ENCODE results near the gene ATP2B2. TPM values are rescaled to one million over a fixed set of nuclear protein-coding genes. Genes with fewer than 3 reads are reported as not detected.

The ATP2B2 gene
- total RNA-seq, 4 donors from 2014 or later: 0.86 to 2.2 (median 1.0) TPM; not detected in 1

DNA sequence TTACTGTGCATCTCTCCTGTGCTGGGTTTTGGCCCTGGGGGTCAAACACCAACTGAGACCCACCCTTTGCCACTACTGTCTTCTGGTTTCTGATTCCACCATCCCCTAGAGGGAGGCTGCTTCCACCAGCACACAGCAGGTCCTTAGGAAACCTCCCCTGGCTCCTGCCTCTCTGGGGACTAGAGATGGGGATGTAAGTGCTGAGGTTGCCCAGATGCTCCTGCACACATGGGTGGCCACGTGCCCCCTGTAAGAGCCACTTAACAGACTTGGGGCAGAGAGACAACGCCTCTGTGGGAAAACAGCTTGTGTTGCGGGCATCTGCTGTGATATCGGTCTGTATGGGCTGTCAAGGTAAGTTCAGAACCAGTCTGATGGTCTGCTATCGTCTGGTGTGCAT, 83.4 kb downstream of the ATP2B2 start:
- Histone ChIP-seq H3K9me3 (no peaks in the 10 kb centered on the region), H3K27me3 (peaks cover 3% of the 10 kb centered on the region), H3K27ac (no peak overlapping the region), H3K36me3 (no peaks in the 10 kb centered on the region), H3K4me1 (no peaks in the 10 kb centered on the region), H3K4me3 (no peak overlapping the region)
- DNase-seq (ENCODE audit: low spot score in 2 of 2): no peak
- WGBS: 76% methylated on average over 5 of the region's 5 CpGs
- no peak for TF ChIP-seq POLR2A (IDR thresholded peaks at IDR 0.05)

DNA sequence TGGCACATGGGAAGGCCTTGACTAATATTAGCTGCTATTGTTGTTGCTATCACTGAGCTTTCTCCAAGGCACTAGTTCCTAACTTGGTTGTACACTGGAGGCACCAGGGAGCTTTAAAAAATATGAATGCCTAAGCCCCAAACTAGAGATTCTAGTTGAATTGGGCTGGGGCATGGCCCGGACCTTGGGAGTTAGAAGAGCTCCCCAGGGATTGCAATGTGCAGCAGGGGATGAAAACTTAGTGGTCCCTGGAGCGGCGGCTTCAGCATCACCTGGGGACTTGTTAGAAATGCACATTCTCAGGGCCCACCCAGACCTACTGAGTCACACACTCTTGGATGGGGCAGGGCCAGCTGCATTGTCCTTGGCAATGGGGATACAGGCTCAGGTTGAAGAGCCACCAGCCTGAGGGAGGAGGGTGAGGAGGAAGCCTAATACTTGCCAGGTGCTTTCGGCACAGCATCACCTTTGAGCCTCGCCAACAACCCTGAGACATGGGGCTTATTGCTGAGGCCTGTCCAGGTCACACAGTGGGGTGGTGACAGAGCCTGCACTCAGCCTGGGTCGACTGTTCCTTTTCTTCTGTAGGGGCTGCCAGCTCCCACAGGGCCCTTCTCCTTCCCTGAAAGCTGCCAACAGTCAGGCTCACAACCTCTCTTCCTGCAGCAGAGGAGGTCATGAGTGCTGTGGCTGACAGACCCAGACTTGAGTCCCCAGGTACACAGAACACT, 84.5 kb downstream of the ATP2B2 start:
- no peaks in the 10 kb centered on the region for H3K9me3 ChIP-seq
- 64% methylated on average over 6 of the region's 6 CpGs for WGBS
- no peak overlapping the region for H3K4me3 ChIP-seq
- no peak for DNase-seq (ENCODE audit: low spot score in 2 of 2)
- H3K36me3 ChIP-seq: no peaks in the 10 kb centered on the region
- peaks cover 3% of the 10 kb centered on the region for H3K27me3 ChIP-seq
- H3K27ac ChIP-seq: no peak overlapping the region
- H3K4me1 ChIP-seq: no peaks in the 10 kb centered on the region
- TF ChIP-seq CTCF (IDR thresholded peaks at IDR 0.05) (no peak), EP300 (IDR thresholded peaks at IDR 0.05) (no peak), POLR2AphosphoS5 (IDR thresholded peaks at IDR 0.05) (no peak), POLR2A (IDR thresholded peaks at IDR 0.05) (no peak)

DNA sequence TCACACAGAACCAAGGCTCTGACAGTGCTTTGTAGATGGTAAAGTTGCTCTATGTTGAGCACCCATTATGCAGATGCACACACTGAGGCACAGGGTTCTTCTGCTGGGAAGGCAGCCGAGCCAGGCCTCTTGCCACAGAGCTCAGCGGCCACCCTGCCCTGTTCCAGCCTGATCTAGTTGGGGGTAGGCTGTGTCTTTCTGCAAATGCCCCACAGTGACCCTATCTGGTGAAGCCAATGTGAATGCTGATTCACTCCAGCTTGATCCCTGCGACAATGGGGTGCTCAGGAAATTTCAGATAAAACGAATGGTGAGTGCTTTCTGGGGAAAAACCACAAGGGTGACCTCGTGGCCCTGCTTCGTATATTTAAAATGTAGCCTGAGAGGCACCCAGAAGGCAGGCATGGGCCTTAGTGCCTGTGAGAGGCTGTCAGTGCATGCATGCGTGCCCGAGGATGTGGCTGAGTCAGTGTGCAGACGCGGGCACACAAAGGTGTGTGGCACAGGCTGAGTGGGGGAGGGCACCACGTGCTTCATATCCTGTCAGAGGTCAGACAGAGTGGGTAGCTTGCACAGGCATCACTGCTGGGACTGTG, 85.7 kb downstream of the ATP2B2 start:
- 78% methylated on average over 11 of the region's 11 CpGs for WGBS
- TF ChIP-seq EP300 (IDR thresholded peaks at IDR 0.05): no peak
- no peak for TF ChIP-seq POLR2AphosphoS5 (IDR thresholded peaks at IDR 0.05)
- no peak for TF ChIP-seq POLR2A (IDR thresholded peaks at IDR 0.05)
- TF ChIP-seq CTCF (IDR thresholded peaks at IDR 0.05): no peak
- no peak overlapping the region for H3K27ac ChIP-seq
- H3K36me3 ChIP-seq: no peaks in the 10 kb centered on the region
- H3K9me3 ChIP-seq: no peaks in the 10 kb centered on the region
- H3K4me1 ChIP-seq: no peaks in the 10 kb centered on the region
- no peak overlapping the region for H3K4me3 ChIP-seq
- H3K27me3 ChIP-seq: peaks cover 3% of the 10 kb centered on the region
- DNase-seq (ENCODE audit: low spot score in 2 of 2): no peak

DNA sequence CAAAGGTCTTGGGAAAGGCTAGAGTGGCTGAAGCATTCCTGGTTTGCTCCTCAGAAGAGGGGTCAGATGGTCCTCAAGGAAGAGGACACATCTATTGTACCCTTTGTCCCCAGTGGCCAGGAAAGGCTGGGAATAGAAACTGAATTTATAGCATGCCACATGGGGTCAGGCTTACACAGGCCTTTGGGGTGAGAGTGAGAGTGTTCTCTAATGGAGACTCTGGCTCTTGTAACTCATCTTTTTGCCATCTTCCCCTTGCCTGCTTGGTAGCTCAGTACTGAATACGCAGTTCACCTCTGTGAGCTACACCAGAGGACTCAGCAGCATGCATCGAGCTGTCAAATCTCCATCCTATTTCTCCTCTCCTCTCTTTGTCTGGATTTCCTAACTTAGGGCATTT, 87.5 kb downstream of the ATP2B2 start:
- Histone ChIP-seq H3K27me3 (peaks cover 3% of the 10 kb centered on the region), H3K27ac (no peak overlapping the region), H3K9me3 (no peaks in the 10 kb centered on the region), H3K36me3 (no peaks in the 10 kb centered on the region), H3K4me1 (no peaks in the 10 kb centered on the region), H3K4me3 (no peak overlapping the region)
- TF ChIP-seq POLR2A (IDR thresholded peaks at IDR 0.05) (no peak), EP300 (IDR thresholded peaks at IDR 0.05) (no peak), CTCF (IDR thresholded peaks at IDR 0.05) (no peak), POLR2AphosphoS5 (IDR thresholded peaks at IDR 0.05) (no peak)
- no peak for DNase-seq (ENCODE audit: low spot score in 2 of 2)
- 98% methylated on average over 2 of the region's 2 CpGs for WGBS

DNA sequence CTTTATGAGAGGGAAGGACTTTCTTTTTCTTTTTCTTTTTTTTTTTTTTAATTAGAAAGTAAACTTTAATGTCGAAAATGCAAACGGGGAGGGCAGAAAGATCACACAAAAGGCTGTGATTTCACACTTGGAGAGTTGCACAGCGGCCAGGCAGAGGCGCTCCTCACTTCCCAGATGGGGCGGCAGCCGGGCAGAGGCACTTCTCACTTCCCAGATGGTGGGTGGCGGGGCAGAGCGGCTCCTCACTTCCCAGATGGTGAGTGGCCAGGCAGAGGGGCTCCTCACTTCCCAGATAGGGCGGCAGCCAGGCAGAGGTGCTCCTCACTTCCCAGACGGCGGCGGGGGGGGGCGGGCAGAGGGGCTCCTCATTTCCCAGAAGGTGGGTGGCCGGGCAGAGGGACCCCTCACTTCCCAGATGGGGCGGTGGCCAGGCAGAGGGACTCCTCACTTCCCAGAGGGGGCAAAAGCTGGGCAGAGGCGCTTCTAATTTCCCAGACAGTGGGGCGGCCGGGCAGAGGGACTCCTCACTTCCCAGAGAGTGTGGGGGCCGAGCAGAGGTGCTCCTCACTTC, 88.6 kb downstream of the ATP2B2 start:
- TF ChIP-seq POLR2AphosphoS5 (IDR thresholded peaks at IDR 0.05): no peak
- Histone ChIP-seq H3K36me3 (no peaks in the 10 kb centered on the region), H3K4me3 (no peak overlapping the region), H3K9me3 (no peaks in the 10 kb centered on the region), H3K27ac (no peak overlapping the region), H3K4me1 (no peaks in the 10 kb centered on the region), H3K27me3 (no peaks in the 10 kb centered on the region)
- DNase-seq (ENCODE audit: low spot score in 2 of 2): no peak
- 59% methylated on average over 10 of the region's 19 CpGs for WGBS

DNA sequence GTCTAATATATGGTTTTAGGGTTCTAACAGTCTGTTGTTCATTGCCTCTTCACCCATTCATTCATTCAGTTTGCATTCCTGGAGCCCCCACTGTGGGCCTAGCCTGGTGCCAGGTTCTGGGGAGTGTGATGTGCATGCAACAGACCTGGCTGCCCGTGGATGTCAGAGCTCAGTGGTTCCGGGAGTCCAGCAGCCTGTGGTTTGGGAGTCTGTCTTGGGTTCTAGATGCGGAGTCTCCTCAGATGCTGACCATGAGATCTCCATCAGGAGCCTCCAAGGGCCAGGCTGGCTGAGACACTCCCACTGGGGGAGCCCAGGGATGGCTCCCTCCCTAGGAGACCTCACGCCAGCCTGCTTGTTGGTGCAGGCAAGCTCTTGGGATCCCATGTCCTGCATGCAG, 92.3 kb downstream of the ATP2B2 start:
- 96% methylated on average over 3 of the region's 4 CpGs for WGBS
- Histone ChIP-seq H3K4me3 (no peak overlapping the region), H3K9me3 (no peaks in the 10 kb centered on the region), H3K36me3 (no peaks in the 10 kb centered on the region), H3K27ac (no peak overlapping the region), H3K27me3 (no peaks in the 10 kb centered on the region), H3K4me1 (no peaks in the 10 kb centered on the region)
- no peak for DNase-seq (ENCODE audit: low spot score in 2 of 2)
- TF ChIP-seq CTCF (IDR thresholded peaks at IDR 0.05) (no peak), POLR2AphosphoS5 (IDR thresholded peaks at IDR 0.05) (no peak), EP300 (IDR thresholded peaks at IDR 0.05) (no peak)
